Smooth muscle cell (in vitro differentiated cells): Measurements from ENCODE around the gene CARNS1. TPM values are rescaled to one million over a fixed set of nuclear protein-coding genes. Genes with fewer than 3 reads are reported as not detected.

Experiments
- DNase-seq: peaks from one replicate; lab custom pipeline; 2025; ENCODE audit not compliant: unreplicated experiment; lab: John Stamatoyannopoulos, UW
- H2AFZ ChIP-seq: fragments of 200-600 bp; sonication (generic); 2 replicates; pipeline ENCODE4 v1.6.0; 2016; ENCODE audit warnings: antibody characterized with exemption, low read depth, mild to moderate bottlenecking
- H3F3A ChIP-seq: fragments of 200-600 bp; sonication (generic); 2 replicates; pipeline ENCODE4 v1.6.0; 2017; ENCODE audit warnings: antibody characterized with exemption, low read depth
- H3K27ac ChIP-seq: fragments of 200-600 bp; sonication (generic); 2 replicates; pipeline ENCODE4 v1.5.1; 2016; ENCODE audit warnings: low read depth, mild to moderate bottlenecking
- H3K27me3 ChIP-seq: fragments of 200-600 bp; sonication (generic); 2 replicates; pipeline ENCODE4 v1.6.1; 2016; ENCODE audit warnings: low read depth, mild to moderate bottlenecking
- H3K36me3 ChIP-seq: fragments of 200-600 bp; sonication (generic); 2 replicates; pipeline ENCODE4 v1.5.1; 2016; ENCODE audit warnings: low read depth
- H3K4me1 ChIP-seq: fragments of 200-600 bp; sonication (generic); 2 replicates; pipeline ENCODE4 v1.5.1; 2016; ENCODE audit warnings: low read depth
- H3K4me2 ChIP-seq: fragments of 200-600 bp; sonication (generic); 2 replicates; pipeline ENCODE4 v1.6.0; 2016; ENCODE audit warnings: mild to moderate bottlenecking
- H3K4me3 ChIP-seq: fragments of 200-600 bp; sonication (generic); 2 replicates; pipeline ENCODE4 v1.5.1; 2016; ENCODE audit warnings: mild to moderate bottlenecking
- H3K79me2 ChIP-seq: fragments of 200-600 bp; sonication (generic); 2 replicates; pipeline ENCODE4 v1.6.0; 2016; ENCODE audit warnings: low read depth, mild to moderate bottlenecking
- H3K9ac ChIP-seq: fragments of 200-600 bp; sonication (generic); 2 replicates; pipeline ENCODE4 v1.6.0; 2016; ENCODE audit warnings: low read depth
- H3K9me3 ChIP-seq: fragments of 200-600 bp; sonication (generic); replicated peaks from 2 replicates; pipeline ENCODE4 v1.5.1; 2016; ENCODE audit warnings: low read depth
- H4K20me1 ChIP-seq: fragments of 200-600 bp; sonication (generic); 2 replicates; pipeline ENCODE4 v1.6.0; 2016; ENCODE audit warnings: low read depth
- WGBS: methylation state at CpG from one replicate; pipeline ENCODE4 v1.1.7; 2016; ENCODE audit warnings: low lambda C conversion rate; 5-methylcytosine and 5-hydroxymethylcytosine counted together
- polyA plus RNA-seq: library from polyadenylated mRNA; unstranded; fragments of >200 nt; fragmentation: Nextera tagmentation; extraction: Ambion mirVana; gene quantifications from 2 replicates; pipeline ENCODE4 v1.2.1, GENCODE V29; 2016
- total RNA-seq: library from RNA; depleted of rRNA; stranded (reverse); fragments of >200 nt; gene quantifications from 2 replicates; pipeline ENCODE4 v1.2.3, GENCODE V29; 2014
- TF ChIP-seq, protein P1 (sequence below): fragments of 200-600 bp; sonication (generic); IDR thresholded peaks from 2 replicates; pipeline ENCODE4 v1.5.1; 2017; ENCODE audit warnings: borderline replicate concordance, mild to moderate bottlenecking, antibody characterized with exemption; ENCODE audit not compliant: insufficient read depth, poor library complexity, severe bottlenecking

CARNS1 gene
- total and polyA plus RNA-seq, 2 experiments from 2014 or later = 0.36 to 1.7 TPM

DNA sequence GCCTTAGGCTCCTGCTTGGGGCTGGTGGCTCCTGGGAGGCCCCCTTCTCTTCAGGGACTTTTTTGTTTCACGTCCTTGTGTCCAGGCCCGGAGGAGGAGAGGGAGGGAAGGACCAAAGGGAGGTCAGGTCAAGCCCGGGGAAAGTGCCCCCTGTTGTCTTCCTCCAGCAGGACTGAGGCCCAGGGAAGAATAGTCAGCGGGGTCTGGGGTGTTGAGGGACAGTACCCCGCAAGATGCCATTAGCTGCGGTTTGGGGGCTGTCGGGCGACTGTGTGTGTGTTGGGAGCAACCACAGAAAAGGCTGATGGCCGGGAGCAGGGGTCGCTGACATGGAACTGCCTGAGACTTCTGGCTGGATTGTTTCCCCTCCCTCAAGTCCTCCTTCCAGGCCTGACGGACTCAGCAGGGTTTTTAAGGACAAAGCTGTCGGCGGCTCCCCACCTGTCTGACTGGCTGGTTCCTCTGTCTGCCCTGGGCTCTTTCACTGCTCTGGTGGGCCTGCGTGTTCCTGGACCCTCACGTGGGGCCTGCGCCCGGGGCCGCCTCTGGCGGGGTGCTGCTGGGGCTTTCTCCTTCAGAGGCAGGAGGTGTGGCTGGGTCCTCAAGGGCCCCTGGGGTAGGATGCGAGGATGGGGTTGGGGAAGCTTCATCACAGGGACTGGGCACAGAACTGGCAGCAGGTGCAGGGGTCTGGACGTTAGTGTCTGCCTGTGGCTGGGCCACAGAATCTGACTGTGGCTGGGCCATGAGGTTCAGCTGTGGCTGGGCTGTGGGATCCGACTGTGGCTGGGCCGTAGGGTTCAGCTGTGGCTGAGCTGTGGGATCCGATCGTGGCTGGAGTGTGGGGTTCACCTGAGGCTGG is 35.5 kb downstream of the CARNS1 start:
- no peak overlapping the region for H3K4me3 ChIP-seq
- no peaks in the 10 kb centered on the region for H4K20me1 ChIP-seq
- no peaks in the 10 kb centered on the region for H3K4me1 ChIP-seq
- no peaks in the 10 kb centered on the region for H3F3A ChIP-seq
- H3K36me3 ChIP-seq = no peaks in the 10 kb centered on the region
- no peaks in the 10 kb centered on the region for H3K27me3 ChIP-seq
- DNase-seq = no peak
- 93% methylated on average over 23 of the region's 25 CpGs for WGBS
- H3K27ac ChIP-seq = no peak overlapping the region
- H3K4me2 ChIP-seq = no peak overlapping the region
- no peaks in the 10 kb centered on the region for H3K9me3 ChIP-seq
- TF ChIP-seq, protein P1, sequence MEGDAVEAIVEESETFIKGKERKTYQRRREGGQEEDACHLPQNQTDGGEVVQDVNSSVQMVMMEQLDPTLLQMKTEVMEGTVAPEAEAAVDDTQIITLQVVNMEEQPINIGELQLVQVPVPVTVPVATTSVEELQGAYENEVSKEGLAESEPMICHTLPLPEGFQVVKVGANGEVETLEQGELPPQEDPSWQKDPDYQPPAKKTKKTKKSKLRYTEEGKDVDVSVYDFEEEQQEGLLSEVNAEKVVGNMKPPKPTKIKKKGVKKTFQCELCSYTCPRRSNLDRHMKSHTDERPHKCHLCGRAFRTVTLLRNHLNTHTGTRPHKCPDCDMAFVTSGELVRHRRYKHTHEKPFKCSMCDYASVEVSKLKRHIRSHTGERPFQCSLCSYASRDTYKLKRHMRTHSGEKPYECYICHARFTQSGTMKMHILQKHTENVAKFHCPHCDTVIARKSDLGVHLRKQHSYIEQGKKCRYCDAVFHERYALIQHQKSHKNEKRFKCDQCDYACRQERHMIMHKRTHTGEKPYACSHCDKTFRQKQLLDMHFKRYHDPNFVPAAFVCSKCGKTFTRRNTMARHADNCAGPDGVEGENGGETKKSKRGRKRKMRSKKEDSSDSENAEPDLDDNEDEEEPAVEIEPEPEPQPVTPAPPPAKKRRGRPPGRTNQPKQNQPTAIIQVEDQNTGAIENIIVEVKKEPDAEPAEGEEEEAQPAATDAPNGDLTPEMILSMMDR = no peak
- H2AFZ ChIP-seq = no peak overlapping the region
- H3K9ac ChIP-seq = no peak overlapping the region
- H3K79me2 ChIP-seq = no peaks in the 10 kb centered on the region

DNA sequence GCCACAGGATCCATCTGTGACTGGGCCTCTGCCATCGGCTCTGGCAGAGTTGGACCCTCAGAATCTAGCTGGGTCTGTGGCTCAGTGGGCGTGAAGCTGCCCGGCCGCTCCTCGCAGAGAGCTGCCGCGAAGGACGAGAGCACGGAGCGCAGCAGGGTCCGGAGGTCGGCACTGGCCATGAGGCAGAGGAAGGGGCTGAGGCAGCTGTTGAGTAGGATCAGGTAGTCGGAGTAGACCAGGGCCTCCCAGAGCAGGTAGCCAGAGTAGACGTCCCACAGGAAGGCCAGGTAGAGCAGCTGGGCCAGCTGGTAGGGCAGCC is 36.1 kb downstream of the CARNS1 start:
- no peaks in the 10 kb centered on the region for H3K4me1 ChIP-seq
- 96% methylated on average over 14 of the region's 14 CpGs for WGBS
- no peak overlapping the region for H3K9ac ChIP-seq
- no peak for DNase-seq
- no peak overlapping the region for H2AFZ ChIP-seq
- H3K4me3 ChIP-seq = no peak overlapping the region
- no peaks in the 10 kb centered on the region for H3K27me3 ChIP-seq
- H4K20me1 ChIP-seq = no peaks in the 10 kb centered on the region
- H3K27ac ChIP-seq = no peak overlapping the region
- TF ChIP-seq, protein P1 = no peak
- no peaks in the 10 kb centered on the region for H3F3A ChIP-seq
- no peaks in the 10 kb centered on the region for H3K79me2 ChIP-seq
- H3K4me2 ChIP-seq = no peak overlapping the region
- no peaks in the 10 kb centered on the region for H3K9me3 ChIP-seq
- H3K36me3 ChIP-seq = no peaks in the 10 kb centered on the region

DNA sequence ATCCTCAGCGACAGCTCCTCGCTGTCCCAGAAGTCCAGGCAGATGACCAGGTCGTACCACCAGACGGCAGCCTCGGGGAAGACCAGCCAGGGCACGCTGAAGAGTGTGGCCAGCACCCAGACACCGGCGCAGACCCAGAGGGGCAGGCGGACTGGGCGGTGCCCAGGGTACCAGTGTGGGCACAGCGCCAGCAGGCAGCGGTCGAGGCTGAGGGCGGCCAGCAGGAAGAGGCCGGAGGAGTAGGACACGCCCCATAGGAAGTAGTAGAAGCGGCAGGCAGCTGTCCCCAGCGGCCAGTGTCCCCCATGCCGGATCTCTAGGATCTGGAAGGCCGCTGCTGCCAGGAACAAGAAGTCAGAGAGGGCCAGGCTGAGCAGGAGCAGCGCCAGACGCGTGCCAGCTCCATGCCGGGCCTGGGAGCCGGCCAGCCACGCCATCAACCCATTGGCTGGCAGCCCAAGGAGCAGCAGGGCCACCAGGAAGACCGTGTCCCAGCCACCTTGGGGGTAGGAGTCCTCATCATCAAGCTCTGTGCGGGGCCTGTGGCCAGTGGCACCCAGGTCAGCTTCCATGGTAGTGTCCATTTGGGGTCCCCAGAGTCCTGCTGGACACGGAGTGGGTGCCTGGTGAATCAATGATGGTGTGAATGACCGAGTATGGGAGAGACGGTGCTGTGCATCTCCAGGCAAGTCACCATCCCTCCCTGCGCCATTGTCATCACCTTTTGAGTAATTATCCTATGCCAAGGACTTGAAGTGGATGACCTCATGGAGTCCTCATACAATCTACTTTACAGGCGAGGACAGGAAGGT is 36.9 kb downstream of the CARNS1 start, which contains the start of gene GPR152:
TSS of gene GPR152 (minus strand) at position 589 of the 812 bp plus-strand sequence. CDS start at position 584, 5 bp downstream.
- Histone ChIP-seq H3K27ac (no peak within 1 kb of the TSS), H3K4me2 (no peak within 1 kb of the TSS), H3F3A (no peaks in the 10 kb centered on the region), H2AFZ (no peak within 1 kb of the TSS), H3K27me3 (no peaks in the 10 kb centered on the region), H3K4me1 (no peaks in the 10 kb centered on the region), H3K9ac (no peak within 1 kb of the TSS), H3K79me2 (no peaks in the 10 kb centered on the region), H4K20me1 (no peaks in the 10 kb centered on the region), H3K4me3 (no peak within 1 kb of the TSS), H3K36me3 (no peaks in the 10 kb centered on the region), H3K9me3 (no peaks in the 10 kb centered on the region)
- no peak for DNase-seq
- TF ChIP-seq, protein P1 = no peak
- 94% methylated on average over 33 of the region's 33 CpGs for WGBS
